ENCODE results near the gene IL7R. TPM values are rescaled to one million over a fixed set of nuclear protein-coding genes. Genes with fewer than 3 reads are reported as not detected.

Gene IL7R
- total RNA-seq, 1 experiment from 2014 or later: not detected

GRCh38 chr5:35924122-35924949 is 67.6 kb downstream of the IL7R start:
- Histone ChIP-seq H3K23me2 (ENCODE audit: insufficient read length, low read depth, low read length, poor library complexity, severe bottlenecking) (no peaks in the 10 kb centered on the region), H3K4me1 (ENCODE audit: insufficient read depth, low read length) (no peaks in the 10 kb centered on the region), H3T11ph (ENCODE audit: low read length) (no peak overlapping the region), H3K23ac (ENCODE audit: insufficient read length, low read depth, low read length) (no peak overlapping the region), H3K14ac (ENCODE audit: insufficient read depth, low read length) (no peak overlapping the region), H4K20me1 (ENCODE audit: control insufficient read depth, insufficient read depth, insufficient read length) (no peaks in the 10 kb centered on the region), H4K5ac (ENCODE audit: insufficient read length, low read depth, low read length) (no peak overlapping the region), H3K56ac (ENCODE audit: insufficient read length, low read depth, low read length) (no peak overlapping the region), H4K8ac (replicated peaks; ENCODE audit: insufficient read length, low read depth, low read length) (no peak overlapping the region), H2BK120ac (ENCODE audit: low read depth, low read length, poor library complexity, severe bottlenecking) (no peak overlapping the region), H3K4ac (ENCODE audit: low read depth, low read length) (no peak overlapping the region), H3K9me3 (ENCODE audit: control insufficient read depth, low read depth, low read length) (no peaks in the 10 kb centered on the region), H4K91ac (ENCODE audit: insufficient read length, low read depth, low read length) (no peak overlapping the region), H2BK5ac (ENCODE audit: insufficient read length, low read length) (no peak overlapping the region), H2AK5ac (ENCODE audit: insufficient read length, low read length) (no peak overlapping the region), H3K9ac (ENCODE audit: extremely low read depth, insufficient read length, low read length) (no peak overlapping the region), H3K4me2 (ENCODE audit: insufficient read depth, insufficient read length, low read length) (no peak overlapping the region), H2AFZ (ENCODE audit: low read length) (no peak overlapping the region), H3K18ac (ENCODE audit: insufficient read length, low read depth, low read length) (no peak overlapping the region), H3K27me3 (ENCODE audit: insufficient read depth, low read length) (peaks cover 7% of the 10 kb centered on the region; the same call in 1 of the 2 replicates), H2BK12ac (ENCODE audit: insufficient read length, low read depth, low read length) (no peak overlapping the region), H3K79me2 (ENCODE audit: insufficient read depth, low read length) (no peaks in the 10 kb centered on the region), H3K27ac (ENCODE audit: insufficient read length, low read depth, low read length) (no peak overlapping the region), H2BK20ac (ENCODE audit: low read depth, low read length, poor library complexity, severe bottlenecking) (no peak overlapping the region), H3K79me1 (ENCODE audit: insufficient read depth, low read depth, low read length, poor library complexity, severe bottlenecking) (no peaks in the 10 kb centered on the region), H2BK15ac (ENCODE audit: low read depth, low read length) (no peak overlapping the region)
- Mint-ChIP-seq H3K27me3 (ENCODE audit: low read depth) (peaks cover 84% of the 10 kb centered on the region), H3K9me3 (peaks cover under 1 to 5% of the 10 kb centered on the region in 2 experiments; a peak in 2 of 5 replicates), H3K4me3 (no peak overlapping the region), H3K36me3 (ENCODE audit: insufficient read depth in 1 of 3, low read depth in 3 of 3) (no peaks in the 10 kb centered on the region; a peak in 1 of 7 replicates), H3K4me1 (peaks cover 6 to 9% of the 10 kb centered on the region in 2 experiments; a peak in 3 of 4 replicates), H3K27ac (no peak overlapping the region)
- TF ChIP-seq CTCF (conservative IDR thresholded peaks at IDR 0.05): no peak
- no peak for DNase-seq
- no CpG with 5 or more reads among the region's 10 CpGs for WGBS (ENCODE audit: extremely low coverage, insufficient read length, low lambda C conversion rate)
